Sigmoid colon (tissue), 4 donors: ENCODE results near the gene SMIM24.

Source experiments
- CTCF ChIP-seq, 4 experiments: fragments of 450-650 bp in 3 of 4; fragments of 200-600 bp in 1 of 4; IDR thresholded peaks; one replicate each; pipeline ENCODE4 v1.5.1; 2016 to 2019; ENCODE audit warnings: antibody characterized with exemption in 4 of 4, mild to moderate bottlenecking in 3 of 4, moderate library complexity in 2 of 4
- EP300 ChIP-seq, 4 donors: sonication (generic); formaldehyde crosslinking; IDR thresholded peaks; one replicate each; pipeline ENCODE4 v1.6.1; 2017; ENCODE audit warnings: antibody characterized with exemption in 4 of 4
- POLR2A ChIP-seq, 2 donors: fragments of 450-650 bp; IDR thresholded peaks; one replicate each; pipeline ENCODE4 v1.6.1; 2016; ENCODE audit warnings: antibody characterized with exemption in 2 of 2, mild to moderate bottlenecking in 2 of 2, moderate library complexity in 2 of 2
- POLR2AphosphoS5 ChIP-seq, 4 donors: sonication (generic); formaldehyde crosslinking; IDR thresholded peaks; one replicate each; pipeline ENCODE4 v1.6.1; 2017; ENCODE audit warnings: antibody characterized with exemption in 4 of 4

GRCh38 chr19:3474614-3475013 lies 5.7 kb downstream of the SMIM24 start:
- TF ChIP-seq CTCF (IDR thresholded peaks at IDR 0.05) (no peak), POLR2A (IDR thresholded peaks at IDR 0.05) (no peak), EP300 (IDR thresholded peaks at IDR 0.05) (no peak), POLR2AphosphoS5 (IDR thresholded peaks at IDR 0.05) (no peak)
